MM.1S (cell line): ENCODE results near the gene RBMS3.

ENCODE experiments used
- CTCF ChIP-seq: fragments of 300-600 bp; sonication (generic); IDR thresholded peaks from 2 replicates; pipeline ENCODE4 v1.5.1; 2016; ENCODE audit warnings: antibody characterized with exemption, low read length, mixed read lengths
- EZH2 ChIP-seq: fragments of 300-600 bp; sonication (generic); optimal IDR thresholded peaks from 2 replicates; pipeline ENCODE3; 2017; ENCODE audit warnings: low read depth, mild to moderate bottlenecking, antibody characterized with exemption, low read length, mixed read lengths

GRCh38 chr3:29677421-29677820 is 396.6 kb downstream of the RBMS3 start:
- TF ChIP-seq CTCF = no peak
- no peak for TF ChIP-seq EZH2
